Pancreas (tissue), 10 donors: ENCODE data around the gene PPFIBP1. TPM values are rescaled to one million over a fixed set of nuclear protein-coding genes. Genes with fewer than 3 reads are reported as not detected.
"Not testable (repeated sequence)": the region's sequence is repeated elsewhere in the genome, so short reads cannot be mapped to it uniquely, and the experiment has no call there.

Experiments used
- ATAC-seq, 4 donors: fragments of 200-7000 bp; cut with Tn5 transposase; one replicate each; pipeline versions ENCODE4 v1.8.0 to v1.9.1; 2020; ENCODE audit warnings: mild to moderate bottlenecking in 4 of 4, moderate library complexity in 4 of 4
- DNase-seq, 6 donors: peaks; one replicate each; pipeline ENCODE4 v3.0.0-alpha.2; 2020
- FAIRE-seq: peaks from 2 replicates; lab custom pipeline; 2012; peaks lifted over from hg19 to GRCh38; lab: Jason Lieb, UNC
- H3K27ac ChIP-seq, 4 donors: fragments of 200-600 bp; sonication (generic); 1 replicate in 3 of 4; 2 replicates in 1 of 4; pipeline versions ENCODE4 v1.5.0 to v1.8.0; 2020
- H3K27me3 ChIP-seq, 4 donors: fragments of 200-600 bp; one replicate each; pipeline ENCODE4 v1.8.0; 2021
- H3K36me3 ChIP-seq, 3 donors: fragments of 200-600 bp; sonication (generic) in 1 of 3; one replicate each; pipeline versions ENCODE4 v1.5.0 to v1.8.0; 2020 to 2021
- H3K4me1 ChIP-seq, 3 donors: fragments of 200-600 bp; one replicate each; pipeline ENCODE4 v1.8.0; 2021
- H3K4me3 ChIP-seq, 4 donors: fragments of 200-600 bp; sonication (generic) in 2 of 4; one replicate each; pipeline versions ENCODE4 v1.5.0 to v1.8.0; 2020 to 2021
- H3K9me3 ChIP-seq, 4 donors: fragments of 200-600 bp; one replicate each; pipeline ENCODE4 v1.8.0; 2021
- CTCF ChIP-seq, 4 donors: fragments of 200-600 bp; sonication (generic) in 3 of 4; IDR thresholded peaks; one replicate each; pipeline versions ENCODE4 v1.5.0 to v1.8.0; 2021; ENCODE audit warnings: antibody characterized with exemption in 4 of 4
- WGBS, 2 donors: extraction: QIAGEN DNeasy Blood & Tissue Kit; methylation state at CpG; one replicate each; pipeline ENCODE4 v1.1.7; 2013; 5-methylcytosine and 5-hydroxymethylcytosine counted together
- intact Hi-C, 3 donors: fragments of 100-400 bp; cut with DNase I; formaldehyde crosslinking; loops; one replicate each; pipeline versions ENCODE4 v1.11.1 to v1.14.2; 2022
- polyA plus RNA-seq, 2 donors: library from polyadenylated mRNA; stranded (reverse); fragments of 200-250 nt; gene quantifications; one replicate each; pipeline ENCODE4 v1.2.3, GENCODE V29; 2013
- total RNA-seq, 6 donors: library from RNA; stranded (reverse); fragmentation: NEBNext Ultra II Directional in 4 of 6; extraction: Animal tissue kit (Norgen Biotek cat#: 25700) in 4 of 6; gene quantifications; one replicate each; pipeline versions ENCODE4 v1.2.1 to v1.2.4, GENCODE V29; 2021 to 2023
- donor health status: healthy with polysubstance abuse.
- donor health status: DM: no; HTN: no; CAD: no; lungs with moderate emphysema.
- donor health status: DM: no; HTN: no; CAD: no.
- donor health status: control.
- donor health status: control.
- donor health status: Bipolar disorder and iron deficiency.
- donor health status: DM: yes; HTN: yes; CAD: no.
- donor health status: DM: no; HTN: no; CAD: no.
- donor health status: DM: no; HTN: no; CAD: no.
- donor health status: DM: yes; HTN: yes; CAD: no.

The PPFIBP1 gene
- total and polyA plus RNA-seq, 8 donors, result 12.1 to 50.3 (median 32.9) TPM

- FAIRE-seq (no peak), ATAC-seq (no peak), DNase-seq (no peak)
- intact Hi-C loops, result no loop called here
- TF ChIP-seq CTCF (IDR thresholded peaks at IDR 0.05), result no peak
- peaks cover 5 to 19% (median 10%) of the 10 kb centered on the region in 3 donors for H3K4me1 ChIP-seq
- H3K36me3 ChIP-seq, result no peaks in the 10 kb centered on the region
- H3K4me3 ChIP-seq, result no peak overlapping the region
- 74 to 77% methylated on average over 5 of the region's 5 CpGs for WGBS, 2 donors
- no peaks in the 10 kb centered on the region for H3K9me3 ChIP-seq
- H3K27ac ChIP-seq, result no peak overlapping the region
- H3K27me3 ChIP-seq, result no peaks in the 10 kb centered on the region
These were observed 18.6 kb downstream of the PPFIBP1 start for GRCh38 chr12:27542628-27543027.

- peaks cover 12 to 26% (median 23%) of the 10 kb centered on the region in 3 donors for H3K4me1 ChIP-seq
- H3K36me3 ChIP-seq, H3K27me3 ChIP-seq, H3K27ac ChIP-seq, FAIRE-seq, DNase-seq, ATAC-seq, H3K4me3 ChIP-seq, intact Hi-C loops, H3K9me3 ChIP-seq: not testable (repeated sequence)
- WGBS, 2 donors, result 94 to 98% methylated on average over 1 of the region's 1 CpG
These were observed 20.9 kb downstream of the PPFIBP1 start for GRCh38 chr12:27544858-27545257.

- Histone ChIP-seq H3K4me3 (no peak overlapping the region), H3K9me3 (no peaks in the 10 kb centered on the region), H3K4me1 (peaks cover 16 to 33% (median 27%) of the 10 kb centered on the region in 3 donors), H3K27me3 (no peaks in the 10 kb centered on the region), H3K36me3 (no peaks in the 10 kb centered on the region), H3K27ac (no peak overlapping the region)
- TF ChIP-seq CTCF (IDR thresholded peaks at IDR 0.05), result no peak
- DNase-seq (no peak), ATAC-seq (no peak), FAIRE-seq (no peak)
- WGBS, 2 donors, result 59 to 61% methylated on average over 9 of the region's 9 CpGs
- intact Hi-C loops, result no loop called here
These were observed 21.7 kb downstream of the PPFIBP1 start for GRCh38 chr12:27545665-27546064.

GRCh38 chr12:27547592-27547991 is 23.6 kb downstream of the PPFIBP1 start:
- DNase-seq, result peak in 1 of 6 donors; percentile 31
- no peak overlapping the region for H3K27ac ChIP-seq

GRCh38 chr12:27548301-27549199 is 24.5 kb downstream of the PPFIBP1 start:
- intact Hi-C loops, result no loop called here
- ATAC-seq (no peak), FAIRE-seq (no peak), DNase-seq (no peak)
- Histone ChIP-seq H3K27ac (peak overlapping the region in 3 of 4 donors; percentile 39 to 80 (median 63)), H3K4me3 (no peak overlapping the region), H3K4me1 (peaks cover 16 to 31% (median 24%) of the 10 kb centered on the region in 3 donors), H3K9me3 (no peaks in the 10 kb centered on the region), H3K36me3 (no peaks in the 10 kb centered on the region), H3K27me3 (no peaks in the 10 kb centered on the region)
- WGBS, 2 donors, result 65 to 67% methylated on average over 8 of the region's 8 CpGs
- no peak for TF ChIP-seq CTCF (IDR thresholded peaks at IDR 0.05)

More at GRCh38 chr12:27547592-27547991, 23.6 kb downstream of the PPFIBP1 start:
- intact Hi-C loops, result no loop called here
- H3K9me3 ChIP-seq, result no peaks in the 10 kb centered on the region
- no peaks in the 10 kb centered on the region for H3K27me3 ChIP-seq
- H3K4me3 ChIP-seq, result no peak overlapping the region
- WGBS, 2 donors, result 91 to 93% methylated on average over 5 of the region's 5 CpGs
- H3K36me3 ChIP-seq, result no peaks in the 10 kb centered on the region
- peaks cover 16 to 31% (median 24%) of the 10 kb centered on the region in 3 donors for H3K4me1 ChIP-seq
- FAIRE-seq (no peak), ATAC-seq (no peak)
- no peak for TF ChIP-seq CTCF (IDR thresholded peaks at IDR 0.05)
